K562 (cell line): ENCODE data around the gene HAND2. TPM values are rescaled to one million over a fixed set of nuclear protein-coding genes. Genes with fewer than 3 reads are reported as not detected.

Experiments used
- ATAC-seq: fragments of 200-7000 bp; cut with Tn5 transposase; 3 replicates; pipeline ENCODE4 v1.9.1; 2020; ENCODE audit warnings: moderate library complexity
- BruUV-seq: library from RNA; stranded (reverse); fragments of 400-500 nt; replicated peaks from 2 replicates; lab custom pipeline; 2021; lab: Mats Ljungman, UMichigan
- CTCF ChIA-PET: fragments of 300-600 bp; formaldehyde crosslinking; extraction: SDS; loops from one replicate; lab custom pipeline; 2021; ENCODE audit warnings: low intra/inter-chr PET ratio; lab: Yijun Ruan, JAX
- POLR2A ChIA-PET: fragments of 300-600, 350-650 bp; sonication (Branson Sonifier 250); formaldehyde crosslinking; extraction: SDS; loops from one replicate; lab custom pipeline; 2021; ENCODE audit warnings: antibody characterized with exemption, inconsistent platforms; lab: Yijun Ruan, JAX
- DNase-seq, 4 experiments: peaks; one replicate each; pipeline versions ENCODE4 v3.0.0 to v3.0.0-alpha.2; 2011 to 2018; ENCODE audit warnings: low spot score in 3 of 4, mixed read lengths in 3 of 4; ENCODE audit errors: extremely low read depth in 1 of 4
- FAIRE-seq: peaks from 2 replicates; lab custom pipeline; 2011; peaks lifted over from hg19 to GRCh38; lab: Jason Lieb, UNC
- H2AFZ ChIP-seq: 2 replicates; pipeline ENCODE4 v1.6.0; 2011; ENCODE audit warnings: low read depth, low read length, control low read depth, inconsistent platforms
- H3K27ac ChIP-seq: fragments of 200-600 bp; 3 replicates; pipeline ENCODE4 v1.8.0; 2011; ENCODE audit warnings: low read depth, mild to moderate bottlenecking, control low read depth, inconsistent platforms, low read length, moderate library complexity, mixed read lengths; ENCODE audit errors: extremely low read depth
- H3K27me3 ChIP-seq, 2 experiments: fragments of 300-600 bp in 1 of 2; 2 replicates in 1 of 2; 3 replicates in 1 of 2; pipeline versions ENCODE4 v1.6.0 to v1.8.0; 2011; ENCODE audit warnings: inconsistent platforms in 2 of 2, low read length in 2 of 2, mild to moderate bottlenecking in 1 of 2, mixed read lengths in 1 of 2, moderate library complexity in 1 of 2; ENCODE audit not compliant: control insufficient read depth in 2 of 2, insufficient read depth in 2 of 2
- H3K36me3 ChIP-seq: fragments of 300-600 bp; 3 replicates; pipeline ENCODE4 v1.8.0; 2011; ENCODE audit warnings: mild to moderate bottlenecking, low read length, inconsistent platforms; ENCODE audit not compliant: control insufficient read depth, insufficient read depth
- H3K4me1 ChIP-seq, 2 experiments: fragments of 200-600 bp in 1 of 2; replicated peaks in 1 of 2; 2 replicates in 1 of 2; 3 replicates in 1 of 2; pipeline versions ENCODE4 v1.5.1 to v1.8.0; 2011; ENCODE audit warnings: inconsistent platforms in 2 of 2, low read length in 2 of 2, mild to moderate bottlenecking in 1 of 2, mixed read lengths in 1 of 2, moderate library complexity in 1 of 2; ENCODE audit not compliant: control insufficient read depth in 2 of 2, insufficient read depth in 2 of 2
- H3K4me2 ChIP-seq: 2 replicates; pipeline ENCODE4 v1.6.1; 2011; ENCODE audit warnings: low read length, control low read depth, inconsistent platforms, mixed read lengths; ENCODE audit not compliant: insufficient read depth
- H3K4me3 ChIP-seq: fragments of 200-600 bp; sonication (generic), shearing (Covaris generic); 2 replicates; pipeline ENCODE4 v1.5.1; 2016; ENCODE audit warnings: control low read depth, inconsistent platforms
- H3K79me2 ChIP-seq: fragments of 200-600 bp; 3 replicates; pipeline ENCODE4 v1.8.0; 2011; ENCODE audit warnings: low read length, inconsistent platforms; ENCODE audit not compliant: control insufficient read depth, insufficient read depth
- H3K9ac ChIP-seq, 2 experiments: 2 replicates each; pipeline versions ENCODE4 v1.6.0 to v1.6.1; 2011; ENCODE audit warnings: low read depth in 2 of 2, low read length in 2 of 2, control low read depth in 1 of 2, inconsistent platforms in 1 of 2, mild to moderate bottlenecking in 1 of 2, mixed read lengths in 1 of 2; ENCODE audit not compliant: insufficient read depth in 1 of 2
- H3K9me1 ChIP-seq: one replicate; pipeline ENCODE4 v1.6.0; 2011; ENCODE audit warnings: inconsistent platforms, mild to moderate bottlenecking, low read length, moderate library complexity; ENCODE audit not compliant: control insufficient read depth, insufficient read depth
- H3K9me3 ChIP-seq: replicated peaks from 2 replicates; pipeline ENCODE4 v1.5.1; 2011; ENCODE audit warnings: low read depth, low read length, inconsistent platforms; ENCODE audit not compliant: control insufficient read depth, insufficient read depth
- H4K20me1 ChIP-seq: replicated peaks from 2 replicates; pipeline ENCODE4 v1.6.1; 2011; ENCODE audit warnings: low read length, inconsistent platforms, mixed read lengths; ENCODE audit not compliant: control insufficient read depth, insufficient read depth
- CHCHD3 ChIP-seq: fragments of 250-450 bp; sonication (Bioruptor Pico); IDR thresholded peaks from 2 replicates; pipeline ENCODE4 v2.1.2; 2022; ENCODE audit warnings: mild to moderate bottlenecking
- CREBBP ChIP-seq: IDR thresholded peaks from one replicate; pipeline ENCODE4 v1.6.1; 2012; ENCODE audit warnings: low read depth, mild to moderate bottlenecking, control low read depth, inconsistent platforms, low read length
- ESRRB ChIP-seq: fragments of 250-450 bp; sonication (Bioruptor Pico); IDR thresholded peaks from 2 replicates; pipeline ENCODE4 v1.5.0; 2020; ENCODE audit warnings: mild to moderate bottlenecking, moderate library complexity, borderline replicate concordance
- HNRNPK ChIP-seq: fragments of 200-400 bp; formaldehyde crosslinking; IDR thresholded peaks from one replicate; pipeline ENCODE4 v1.6.1; 2018; ENCODE audit warnings: mild to moderate bottlenecking, low read depth, low read length; ENCODE audit not compliant: poor library complexity, severe bottlenecking
- MECOM ChIP-seq: fragments of 250-450 bp; sonication (Bioruptor Pico); IDR thresholded peaks from 2 replicates; pipeline ENCODE4 v1.8.0; 2022; ENCODE audit warnings: inconsistent platforms
- NR2F6 ChIP-seq: fragments of 450-650 bp; formaldehyde crosslinking; IDR thresholded peaks from 2 replicates; pipeline ENCODE4 v1.4.0; 2020; ENCODE audit warnings: mild to moderate bottlenecking
- RFX1 ChIP-seq: fragments of 450-650 bp; IDR thresholded peaks from 2 replicates; pipeline ENCODE4 v1.6.1; 2016; ENCODE audit warnings: mild to moderate bottlenecking, moderate library complexity
- STAT5B ChIP-seq: fragments of 250-450 bp; sonication (Bioruptor Pico); IDR thresholded peaks from 2 replicates; pipeline ENCODE4 v1.8.0; 2021; ENCODE audit warnings: mild to moderate bottlenecking, inconsistent platforms
- ZFP30 ChIP-seq: fragments of 250-450 bp; sonication (Bioruptor Pico); IDR thresholded peaks from 2 replicates; pipeline ENCODE4 v1.8.0; 2022; ENCODE audit warnings: moderate library complexity, mild to moderate bottlenecking, inconsistent platforms, borderline replicate concordance
- ZNF766 ChIP-seq: fragments of 200-800 bp; sonication (Bioruptor generic); conservative IDR thresholded peaks from 2 replicates; pipeline ENCODE4 v1.6.1; 2016; ENCODE audit warnings: missing genetic modification characterization, missing compliant biosample characterization
- ZNF785 ChIP-seq: fragments of 250-450 bp; sonication (Bioruptor Pico); IDR thresholded peaks from 2 replicates; pipeline ENCODE4 v1.4.0; 2020; ENCODE audit warnings: mild to moderate bottlenecking
- WGBS: fragments of 100-300 bp; shearing (Covaris generic); methylation state at CpG from one replicate; pipeline ENCODE4 v1.1.6; 2016; ENCODE audit warnings: low coverage, mixed read lengths; ENCODE audit not compliant: insufficient coverage; ENCODE audit errors: missing lambda C conversion rate; 5-methylcytosine and 5-hydroxymethylcytosine counted together
- in situ Hi-C: fragments of 300-500 bp; cut with MboI; formaldehyde crosslinking; loops from 4 replicates; pipeline ENCODE4 v1.15.0; 2018; ENCODE audit warnings: inconsistent platforms, mixed read lengths
- intact Hi-C: fragments of 100-400 bp; cut with micrococcal nuclease; formaldehyde crosslinking; loops from 2 replicates; pipeline ENCODE4 v1.14.2; 2022
- polyA plus RNA-seq, 8 experiments: library from polyadenylated mRNA; depleted of rRNA in 4 of 8; stranded (reverse) in 5 of 8; unstranded in 3 of 8; fragments of >200 nt; fragmentation: Nextera tagmentation in 2 of 8; fragmentation: Illumina TruSeq in 1 of 8; extraction: Ambion mirVana in 2 of 8; extraction: Trizol in 1 of 8; gene quantifications; 2 replicates each; pipeline versions ENCODE4 v1.2.1 to v1.2.3, GENCODE V29; 2011 to 2014; ENCODE audit warnings: inconsistent platforms in 1 of 8, missing spikeins in 1 of 8
- total RNA-seq, 7 experiments: library from RNA; depleted of rRNA in 6 of 7; stranded (reverse); fragments of >200 nt in 6 of 7; fragmentation: Illumina TruSeq in 2 of 7; extraction: Trizol in 2 of 7; gene quantifications; 2 replicates each; pipeline versions ENCODE4 v1.2.1 to v1.2.3, GENCODE V29; 2011 to 2021; ENCODE audit warnings: low replicate concordance in 1 of 7
- TF ChIP-seq, protein P1 (sequence below): fragments of 250-450 bp; sonication (Bioruptor Pico); IDR thresholded peaks from 2 replicates; pipeline ENCODE4 v1.8.0; 2021; ENCODE audit warnings: borderline replicate concordance, mild to moderate bottlenecking, moderate library complexity; ENCODE audit not compliant: poor library complexity, severe bottlenecking
- TF ChIP-seq, protein P2 (sequence below), 2 experiments: fragments of 450-650 bp in 1 of 2; IDR thresholded peaks; 2 replicates each; pipeline ENCODE4 v1.6.1; 2011 to 2017; ENCODE audit warnings: low read depth in 2 of 2, antibody characterized with exemption in 1 of 2, borderline replicate concordance in 1 of 2, low read length in 1 of 2, mild to moderate bottlenecking in 1 of 2, mixed read lengths in 1 of 2; ENCODE audit not compliant: control insufficient read depth in 1 of 2
- TF ChIP-seq, protein P3 (sequence below): fragments of 250-450 bp; sonication (Bioruptor Pico); IDR thresholded peaks from 2 replicates; pipeline ENCODE4 v1.4.0; 2020; ENCODE audit warnings: mild to moderate bottlenecking, moderate library complexity

The HAND2 gene
- total and polyA plus RNA-seq, 9 of the 15 experiments (the other 6 are each of a cell fraction or from before 2014, with no cell fraction given) = 1.7 to 12.8 (median 4.9) TPM

DNA sequence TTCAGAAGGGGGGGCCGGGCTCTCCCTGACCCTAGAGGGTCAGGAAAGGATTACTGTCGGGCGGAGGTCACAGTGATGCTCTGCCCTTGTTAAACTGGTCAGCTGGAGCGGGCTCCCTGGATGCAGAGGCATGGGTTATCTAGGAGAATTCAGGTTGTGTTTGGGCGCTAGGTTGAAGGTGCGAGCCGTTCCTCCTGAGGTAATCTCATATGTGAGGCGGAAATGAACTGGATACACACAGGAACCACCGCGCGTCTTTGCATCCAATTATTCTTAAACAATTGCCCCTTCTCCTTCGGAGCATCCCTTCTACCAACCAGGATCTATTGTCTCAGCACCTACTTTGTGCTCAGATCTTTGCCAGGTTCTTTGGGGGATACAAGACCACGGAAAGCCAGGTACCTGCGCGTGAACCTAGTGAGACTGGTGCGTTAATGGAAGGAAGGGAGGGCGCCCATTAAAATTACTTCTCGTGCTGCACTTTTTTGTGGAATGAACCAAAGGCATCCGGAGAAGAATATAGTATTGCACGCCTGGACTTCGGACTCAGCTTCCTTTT lies 28.4 kb downstream of the HAND2 start:
- Histone ChIP-seq H3K27me3 (no peaks in the 10 kb centered on the region; a peak in 1 of 5 replicates), H3K9me3 (no peaks in the 10 kb centered on the region), H3K9me1 (no peaks in the 10 kb centered on the region), H4K20me1 (no peaks in the 10 kb centered on the region), H3K79me2 (no peaks in the 10 kb centered on the region), H3K9ac (no peak overlapping the region), H3K4me3 (no peak overlapping the region), H3K4me2 (no peak overlapping the region), H3K27ac (no peak overlapping the region), H3K36me3 (no peaks in the 10 kb centered on the region), H2AFZ (no peak overlapping the region), H3K4me1 (peaks cover 0 to 7% of the 10 kb centered on the region in 2 experiments; a peak in 2 of 5 replicates)
- no peak for DNase-seq
- TF ChIP-seq CHCHD3 (CRISPR knock-in tag) (no peak), CREBBP (no peak), ZNF766 (CRISPR knock-in tag) (no peak), RFX1 (no peak), HNRNPK (no peak), MECOM (CRISPR knock-in tag) (no peak), NR2F6 (CRISPR knock-in tag) (no peak), STAT5B (CRISPR knock-in tag) (no peak), ESRRB (CRISPR knock-in tag) (no peak), ZNF785 (CRISPR knock-in tag) (no peak), ZFP30 (no peak)
- TF ChIP-seq, protein P1, sequence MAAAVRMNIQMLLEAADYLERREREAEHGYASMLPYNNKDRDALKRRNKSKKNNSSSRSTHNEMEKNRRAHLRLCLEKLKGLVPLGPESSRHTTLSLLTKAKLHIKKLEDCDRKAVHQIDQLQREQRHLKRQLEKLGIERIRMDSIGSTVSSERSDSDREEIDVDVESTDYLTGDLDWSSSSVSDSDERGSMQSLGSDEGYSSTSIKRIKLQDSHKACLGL = no peak
- TF ChIP-seq, protein P2, sequence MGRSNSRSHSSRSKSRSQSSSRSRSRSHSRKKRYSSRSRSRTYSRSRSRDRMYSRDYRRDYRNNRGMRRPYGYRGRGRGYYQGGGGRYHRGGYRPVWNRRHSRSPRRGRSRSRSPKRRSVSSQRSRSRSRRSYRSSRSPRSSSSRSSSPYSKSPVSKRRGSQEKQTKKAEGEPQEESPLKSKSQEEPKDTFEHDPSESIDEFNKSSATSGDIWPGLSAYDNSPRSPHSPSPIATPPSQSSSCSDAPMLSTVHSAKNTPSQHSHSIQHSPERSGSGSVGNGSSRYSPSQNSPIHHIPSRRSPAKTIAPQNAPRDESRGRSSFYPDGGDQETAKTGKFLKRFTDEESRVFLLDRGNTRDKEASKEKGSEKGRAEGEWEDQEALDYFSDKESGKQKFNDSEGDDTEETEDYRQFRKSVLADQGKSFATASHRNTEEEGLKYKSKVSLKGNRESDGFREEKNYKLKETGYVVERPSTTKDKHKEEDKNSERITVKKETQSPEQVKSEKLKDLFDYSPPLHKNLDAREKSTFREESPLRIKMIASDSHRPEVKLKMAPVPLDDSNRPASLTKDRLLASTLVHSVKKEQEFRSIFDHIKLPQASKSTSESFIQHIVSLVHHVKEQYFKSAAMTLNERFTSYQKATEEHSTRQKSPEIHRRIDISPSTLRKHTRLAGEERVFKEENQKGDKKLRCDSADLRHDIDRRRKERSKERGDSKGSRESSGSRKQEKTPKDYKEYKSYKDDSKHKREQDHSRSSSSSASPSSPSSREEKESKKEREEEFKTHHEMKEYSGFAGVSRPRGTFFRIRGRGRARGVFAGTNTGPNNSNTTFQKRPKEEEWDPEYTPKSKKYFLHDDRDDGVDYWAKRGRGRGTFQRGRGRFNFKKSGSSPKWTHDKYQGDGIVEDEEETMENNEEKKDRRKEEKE (IDR thresholded peaks at IDR 0.05; ENCODE audit: borderline replicate concordance in 1 of 2, control insufficient read depth in 1 of 2, low read depth in 2 of 2, low read length in 1 of 2) = no peak
- TF ChIP-seq, protein P3, sequence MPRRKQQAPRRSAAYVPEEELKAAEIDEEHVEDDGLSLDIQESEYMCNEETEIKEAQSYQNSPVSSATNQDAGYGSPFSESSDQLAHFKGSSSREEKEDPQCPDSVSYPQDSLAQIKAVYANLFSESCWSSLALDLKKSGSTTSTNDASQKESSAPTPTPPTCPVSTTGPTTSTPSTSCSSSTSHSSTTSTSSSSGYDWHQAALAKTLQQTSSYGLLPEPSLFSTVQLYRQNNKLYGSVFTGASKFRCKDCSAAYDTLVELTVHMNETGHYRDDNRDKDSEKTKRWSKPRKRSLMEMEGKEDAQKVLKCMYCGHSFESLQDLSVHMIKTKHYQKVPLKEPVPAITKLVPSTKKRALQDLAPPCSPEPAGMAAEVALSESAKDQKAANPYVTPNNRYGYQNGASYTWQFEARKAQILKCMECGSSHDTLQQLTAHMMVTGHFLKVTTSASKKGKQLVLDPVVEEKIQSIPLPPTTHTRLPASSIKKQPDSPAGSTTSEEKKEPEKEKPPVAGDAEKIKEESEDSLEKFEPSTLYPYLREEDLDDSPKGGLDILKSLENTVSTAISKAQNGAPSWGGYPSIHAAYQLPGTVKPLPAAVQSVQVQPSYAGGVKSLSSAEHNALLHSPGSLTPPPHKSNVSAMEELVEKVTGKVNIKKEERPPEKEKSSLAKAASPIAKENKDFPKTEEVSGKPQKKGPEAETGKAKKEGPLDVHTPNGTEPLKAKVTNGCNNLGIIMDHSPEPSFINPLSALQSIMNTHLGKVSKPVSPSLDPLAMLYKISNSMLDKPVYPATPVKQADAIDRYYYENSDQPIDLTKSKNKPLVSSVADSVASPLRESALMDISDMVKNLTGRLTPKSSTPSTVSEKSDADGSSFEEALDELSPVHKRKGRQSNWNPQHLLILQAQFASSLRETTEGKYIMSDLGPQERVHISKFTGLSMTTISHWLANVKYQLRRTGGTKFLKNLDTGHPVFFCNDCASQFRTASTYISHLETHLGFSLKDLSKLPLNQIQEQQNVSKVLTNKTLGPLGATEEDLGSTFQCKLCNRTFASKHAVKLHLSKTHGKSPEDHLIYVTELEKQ (CRISPR knock-in tag) = no peak
- in situ Hi-C loops = loop anchor here (25.0 kb wide), 1 partner anchor 486 kb away; no protein-coding TSS in a partner anchor
- WGBS = 31% methylated on average over 18 of the region's 21 CpGs
- CTCF ChIA-PET = no interaction called here
- intact Hi-C loops = loop anchor here (10.0 kb wide), 1 partner anchor 323 kb away; no protein-coding TSS in a partner anchor
- no TSS peak for BruUV-seq
- POLR2A ChIA-PET = no interaction called here
- no peak for ATAC-seq
- no peak for FAIRE-seq
